Eye (tissue), 1 donor: ENCODE results near the gene GLI1.

Source experiments
- DNase-seq: peaks from one replicate; pipeline ENCODE4 v3.0.0-alpha.2; 2015

The GLI1 gene

DNA sequence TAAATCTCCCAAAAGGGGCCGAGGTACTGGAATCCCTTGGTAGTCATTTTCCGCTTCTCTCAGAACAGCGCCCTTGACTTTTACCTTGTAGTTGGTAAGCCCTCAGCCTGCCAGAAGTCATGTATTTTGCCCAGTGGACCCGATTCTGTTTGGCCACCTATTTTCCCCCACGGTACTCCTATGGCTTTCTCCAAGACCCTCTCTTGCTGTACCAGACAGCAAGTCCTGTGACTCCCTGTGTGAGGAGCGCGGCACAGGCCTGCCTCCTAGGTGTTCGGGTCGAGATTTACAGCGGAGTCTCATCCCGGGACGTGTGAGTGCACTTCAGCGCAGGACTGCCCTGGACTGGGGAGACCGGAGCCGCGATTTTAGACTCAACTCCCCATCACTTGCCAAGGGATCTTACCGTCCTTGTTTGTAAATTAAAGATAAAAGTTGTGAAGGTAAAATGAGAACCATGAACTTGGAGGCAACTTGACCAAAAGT lies 62.0 kb downstream of the GLI1 start:
- peak; percentile 77 for DNase-seq
